ENCODE data around the gene NSUN5. TPM values are rescaled to one million over a fixed set of nuclear protein-coding genes. Genes with fewer than 3 reads are reported as not detected.
"Not testable (repeated sequence)": the region's sequence is repeated elsewhere in the genome, so short reads cannot be mapped to it uniquely, and the experiment has no call there.

The NSUN5 gene
- total RNA-seq, 4 donors from 2014 or later: 22.4 to 36.6 (median 26.8) TPM

DNA sequence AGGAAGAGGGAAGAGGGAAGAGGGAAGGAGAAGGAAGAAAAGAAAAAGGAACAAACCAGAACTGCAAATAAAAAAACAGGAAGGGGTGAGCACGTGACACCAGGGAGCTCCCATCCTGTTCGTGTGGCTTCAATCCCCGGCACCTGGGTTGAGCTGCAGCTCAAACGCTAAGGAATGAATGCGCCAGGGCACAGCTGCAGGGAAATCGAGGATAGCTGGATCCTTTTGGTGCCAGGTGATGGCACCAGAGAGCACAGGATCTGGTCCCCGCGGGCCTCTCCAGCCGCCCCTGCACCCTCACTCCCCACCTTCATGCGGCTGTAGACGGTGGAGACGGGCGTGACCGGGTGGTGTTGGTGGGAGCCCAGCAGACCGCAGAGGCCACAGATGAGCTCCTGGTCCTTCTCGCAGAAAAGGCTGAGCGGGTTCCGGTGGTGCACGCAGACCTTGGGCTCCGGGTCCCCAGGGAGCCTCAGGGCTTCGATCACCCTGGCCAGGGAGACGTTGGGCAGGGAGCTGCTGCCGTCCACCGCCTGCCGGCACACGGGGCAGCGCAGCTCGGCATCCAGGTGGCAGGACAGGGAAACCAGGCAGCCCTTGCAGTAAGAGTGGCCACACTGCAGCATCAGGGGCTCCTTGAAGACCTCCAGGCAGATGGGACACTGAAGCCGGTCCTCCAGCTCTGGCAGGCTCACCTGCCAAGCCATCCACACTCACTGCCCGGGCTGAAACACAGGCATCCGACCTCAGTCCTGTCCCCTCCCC, 15.6 kb upstream of the NSUN5 start:
- H3K36me3 ChIP-seq, H3K27ac ChIP-seq, H3K27me3 ChIP-seq, H3K9me3 ChIP-seq, H3K4me1 ChIP-seq: not testable (repeated sequence)
- WGBS, 2 donors: 13 to 18% methylated on average over 17 to 20 of the region's 31 CpGs
- peak in 1 of 2 donors; percentile 29 for DNase-seq (ENCODE audit: low spot score in 2 of 2)
- TF ChIP-seq, protein P1, sequence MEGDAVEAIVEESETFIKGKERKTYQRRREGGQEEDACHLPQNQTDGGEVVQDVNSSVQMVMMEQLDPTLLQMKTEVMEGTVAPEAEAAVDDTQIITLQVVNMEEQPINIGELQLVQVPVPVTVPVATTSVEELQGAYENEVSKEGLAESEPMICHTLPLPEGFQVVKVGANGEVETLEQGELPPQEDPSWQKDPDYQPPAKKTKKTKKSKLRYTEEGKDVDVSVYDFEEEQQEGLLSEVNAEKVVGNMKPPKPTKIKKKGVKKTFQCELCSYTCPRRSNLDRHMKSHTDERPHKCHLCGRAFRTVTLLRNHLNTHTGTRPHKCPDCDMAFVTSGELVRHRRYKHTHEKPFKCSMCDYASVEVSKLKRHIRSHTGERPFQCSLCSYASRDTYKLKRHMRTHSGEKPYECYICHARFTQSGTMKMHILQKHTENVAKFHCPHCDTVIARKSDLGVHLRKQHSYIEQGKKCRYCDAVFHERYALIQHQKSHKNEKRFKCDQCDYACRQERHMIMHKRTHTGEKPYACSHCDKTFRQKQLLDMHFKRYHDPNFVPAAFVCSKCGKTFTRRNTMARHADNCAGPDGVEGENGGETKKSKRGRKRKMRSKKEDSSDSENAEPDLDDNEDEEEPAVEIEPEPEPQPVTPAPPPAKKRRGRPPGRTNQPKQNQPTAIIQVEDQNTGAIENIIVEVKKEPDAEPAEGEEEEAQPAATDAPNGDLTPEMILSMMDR (IDR thresholded peaks at IDR 0.05): peak in 4 of 5 experiments; percentile 24 to 39 (median 30)
- peak overlapping the region in 2 of 4 donors; percentile 11 to 25 for H3K4me3 ChIP-seq

DNA sequence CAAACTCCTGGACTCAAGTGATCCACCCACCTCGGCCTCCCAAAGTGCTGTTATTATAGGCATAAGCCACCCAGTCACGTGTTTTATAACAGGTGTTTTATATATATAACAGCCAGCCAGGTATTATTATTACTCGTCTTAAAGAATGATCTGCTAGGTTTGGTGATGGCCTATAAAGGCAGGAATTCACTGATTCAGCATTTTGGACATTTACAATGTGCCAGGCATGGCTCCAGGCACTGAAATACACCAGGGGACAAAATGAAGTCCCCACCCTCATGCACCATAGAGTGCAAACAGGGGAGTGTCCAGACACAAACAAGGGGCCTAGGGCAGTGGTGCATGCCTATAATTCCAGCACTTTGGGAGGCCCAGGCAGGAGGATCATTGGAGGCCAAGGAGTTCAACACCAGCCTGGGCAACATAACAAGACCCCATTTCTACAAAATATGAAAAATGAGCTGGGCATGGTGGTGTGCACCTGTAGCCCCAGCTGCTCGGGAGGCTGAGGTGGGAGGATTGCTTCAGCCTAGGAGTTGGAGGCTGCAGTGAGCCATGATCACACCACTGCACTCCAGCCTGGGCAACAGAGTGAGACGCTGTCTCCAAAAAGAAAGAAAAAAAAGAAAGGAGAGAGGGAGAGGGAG, 14.9 kb upstream of the NSUN5 start:
- not testable (repeated sequence) for H3K4me3 ChIP-seq; H3K27me3 ChIP-seq; DNase-seq (ENCODE audit: low spot score in 2 of 2); H3K36me3 ChIP-seq; H3K27ac ChIP-seq; H3K9me3 ChIP-seq; H3K4me1 ChIP-seq
- 82% methylated on average over 5 of the region's 5 CpGs for WGBS, 2 donors

DNA sequence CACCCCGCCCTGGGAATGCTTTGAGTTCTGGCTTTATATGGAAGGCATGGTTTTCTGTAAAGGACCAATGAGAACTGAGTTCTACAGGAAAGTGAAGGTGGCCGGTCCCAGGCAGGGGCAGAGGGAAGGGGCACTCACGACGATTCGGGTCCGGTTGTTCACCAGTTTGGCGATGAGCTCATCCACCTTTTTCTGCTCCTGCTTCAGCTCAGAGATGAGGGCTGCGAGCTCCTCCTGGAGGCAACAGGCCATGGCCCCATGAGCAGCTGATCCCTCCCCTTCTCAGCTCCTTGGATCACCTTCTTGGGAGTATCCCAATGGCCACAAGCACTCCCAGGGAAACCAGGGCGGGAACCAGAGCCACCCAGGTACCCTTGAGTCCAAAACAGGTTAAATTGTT, 11.4 kb upstream of the NSUN5 start:
- WGBS, 2 donors: 69 to 74% methylated on average over 8 to 9 of the region's 9 CpGs
- H3K27me3 ChIP-seq; H3K36me3 ChIP-seq; H3K4me1 ChIP-seq; H3K4me3 ChIP-seq; DNase-seq (ENCODE audit: low spot score in 2 of 2); H3K9me3 ChIP-seq; H3K27ac ChIP-seq: not testable (repeated sequence)

DNA sequence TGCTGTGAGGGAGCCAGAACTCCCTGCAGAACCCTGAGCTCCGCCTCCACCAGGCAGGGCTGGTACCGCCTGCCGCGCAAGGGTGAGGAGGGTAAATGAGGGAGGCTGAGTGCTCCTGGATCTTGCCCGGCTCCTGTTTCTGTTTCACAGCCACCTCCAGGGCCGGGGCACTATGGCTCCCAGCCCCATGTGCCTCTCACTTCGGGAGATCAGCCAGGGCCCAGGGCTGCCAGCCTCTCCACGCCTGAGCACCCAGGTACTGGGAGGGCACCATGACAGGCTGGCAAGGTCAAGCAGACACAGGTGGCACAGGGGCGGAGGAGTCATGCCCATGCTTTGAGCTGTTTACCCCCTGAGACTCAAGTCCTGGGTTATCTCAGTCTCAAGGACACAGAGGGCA, 10.9 kb upstream of the NSUN5 start:
- H3K27ac ChIP-seq; H3K27me3 ChIP-seq; H3K9me3 ChIP-seq; H3K4me1 ChIP-seq; DNase-seq (ENCODE audit: low spot score in 2 of 2); H3K36me3 ChIP-seq; H3K4me3 ChIP-seq: not testable (repeated sequence)
- 59 to 68% methylated on average over 6 to 7 of the region's 9 CpGs for WGBS, 2 donors

DNA sequence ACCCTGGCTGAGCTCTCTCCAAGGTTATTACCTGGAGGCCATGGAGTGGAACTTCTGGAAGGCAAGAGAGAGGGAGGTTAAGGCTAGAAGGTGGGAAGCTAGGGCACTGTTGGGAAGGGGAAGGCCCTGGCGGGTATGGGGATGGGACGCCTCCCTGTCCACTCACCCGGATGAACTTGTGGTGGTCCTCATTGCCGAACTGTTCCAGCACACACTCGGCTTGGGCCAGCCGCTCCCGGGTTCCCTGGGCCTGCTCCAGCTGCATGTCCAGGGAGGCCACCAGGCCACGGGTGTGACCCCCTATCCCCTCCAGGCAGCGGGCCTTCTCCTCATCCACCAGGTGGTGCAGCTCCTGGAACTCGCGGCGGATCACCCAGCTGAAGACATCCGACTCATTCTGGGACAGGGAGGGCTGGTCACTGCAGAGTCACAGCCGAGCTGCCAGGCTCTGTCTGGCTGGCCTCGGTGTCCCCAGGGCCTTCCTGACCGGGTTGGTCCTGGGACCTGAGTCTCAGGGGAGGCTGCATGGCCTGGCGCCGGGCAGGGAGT, 10.1 kb upstream of the NSUN5 start:
- not testable (repeated sequence) for H3K4me1 ChIP-seq; H3K27me3 ChIP-seq; H3K4me3 ChIP-seq; H3K36me3 ChIP-seq; H3K9me3 ChIP-seq; H3K27ac ChIP-seq; DNase-seq (ENCODE audit: low spot score in 2 of 2)
- 76 to 78% methylated on average over 16 of the region's 18 CpGs for WGBS, 2 donors

DNA sequence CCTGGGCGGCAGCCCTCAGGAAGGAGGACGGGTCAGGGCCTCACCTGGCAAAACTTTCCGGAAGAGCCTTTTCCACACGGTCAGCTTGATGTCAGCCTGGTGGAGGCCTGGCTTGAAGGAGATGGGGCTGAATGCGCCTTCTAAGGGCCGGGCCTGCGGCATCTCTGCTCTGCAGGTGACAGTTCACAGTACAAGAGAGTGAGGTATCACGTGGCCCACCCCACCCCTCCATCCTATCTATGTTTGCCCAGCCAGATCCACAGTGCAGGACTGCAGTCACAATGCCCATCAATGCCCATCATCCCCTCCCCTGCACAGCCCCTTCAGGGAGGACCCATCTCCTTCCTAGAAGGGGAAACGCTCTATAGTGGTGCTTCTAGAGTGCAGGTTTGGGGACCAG, 7.9 kb upstream of the NSUN5 start:
- TF ChIP-seq EP300 (IDR thresholded peaks at IDR 0.05) (no peak), POLR2A (IDR thresholded peaks at IDR 0.05) (no peak)
- TF ChIP-seq, protein P1 (IDR thresholded peaks at IDR 0.05): no peak
- H3K27ac ChIP-seq: no peak overlapping the region
- no peaks in the 10 kb centered on the region for H3K4me1 ChIP-seq
- no peaks in the 10 kb centered on the region for H3K36me3 ChIP-seq
- WGBS, 2 donors: 86 to 87% methylated on average over 7 to 9 of the region's 9 CpGs
- H3K27me3 ChIP-seq: no peaks in the 10 kb centered on the region
- no peaks in the 10 kb centered on the region for H3K9me3 ChIP-seq
- no peak for DNase-seq (ENCODE audit: low spot score in 2 of 2)
- no peak overlapping the region for H3K4me3 ChIP-seq

DNA sequence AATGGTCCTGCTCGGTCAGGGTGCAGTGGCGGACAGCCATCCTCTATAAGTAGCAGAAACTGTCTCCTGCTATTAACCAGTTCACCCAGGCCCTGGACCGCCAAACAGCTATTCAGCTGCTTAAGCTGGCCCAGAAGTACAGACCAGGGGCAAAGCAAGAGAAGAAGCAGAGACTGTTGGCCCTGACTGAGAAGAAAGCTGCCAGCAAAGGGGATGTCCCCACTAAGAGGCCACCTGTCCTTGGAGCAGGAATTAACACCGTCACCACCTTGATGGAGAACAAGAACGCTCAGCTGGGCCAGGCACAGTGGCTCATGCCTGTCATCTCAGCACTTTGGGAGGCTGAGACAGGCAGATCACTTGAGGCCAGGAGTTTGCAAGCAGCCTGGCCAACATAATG, 5.6 kb upstream of the NSUN5 start:
- H3K9me3 ChIP-seq: no peaks in the 10 kb centered on the region
- peaks cover 0 to 4% (median 0%) of the 10 kb centered on the region in 4 donors for H3K4me1 ChIP-seq
- no peak overlapping the region for H3K4me3 ChIP-seq
- H3K27ac ChIP-seq: no peak overlapping the region
- DNase-seq (ENCODE audit: low spot score in 2 of 2): no peak
- TF ChIP-seq POLR2A (IDR thresholded peaks at IDR 0.05) (no peak), EP300 (IDR thresholded peaks at IDR 0.05) (no peak)
- TF ChIP-seq, protein P1 (IDR thresholded peaks at IDR 0.05): no peak
- no peaks in the 10 kb centered on the region for H3K36me3 ChIP-seq
- no peaks in the 10 kb centered on the region for H3K27me3 ChIP-seq
- WGBS, 2 donors: 79 to 86% methylated on average over 5 of the region's 5 CpGs

Data from tibial nerve (tissue), 4 donors.